Pancreas (tissue), 10 donors: ENCODE measurements around the gene SAXO1. TPM values are rescaled to one million over a fixed set of nuclear protein-coding genes. Genes with fewer than 3 reads are reported as not detected.

ENCODE experiments used
- ATAC-seq, 4 donors: fragments of 200-7000 bp; cut with Tn5 transposase; one replicate each; pipeline versions ENCODE4 v1.8.0 to v1.9.1; 2020; ENCODE audit warnings: mild to moderate bottlenecking in 4 of 4, moderate library complexity in 4 of 4
- DNase-seq, 6 donors: peaks; one replicate each; pipeline ENCODE4 v3.0.0-alpha.2; 2020
- FAIRE-seq: peaks from 2 replicates; lab custom pipeline; 2012; peaks lifted over from hg19 to GRCh38; lab: Jason Lieb, UNC
- H3K27ac ChIP-seq, 4 donors: fragments of 200-600 bp; sonication (generic); 1 replicate in 3 of 4; 2 replicates in 1 of 4; pipeline versions ENCODE4 v1.5.0 to v1.8.0; 2020
- H3K27me3 ChIP-seq, 4 donors: fragments of 200-600 bp; one replicate each; pipeline ENCODE4 v1.8.0; 2021
- H3K36me3 ChIP-seq, 3 donors: fragments of 200-600 bp; sonication (generic) in 1 of 3; one replicate each; pipeline versions ENCODE4 v1.5.0 to v1.8.0; 2020 to 2021
- H3K4me1 ChIP-seq, 3 donors: fragments of 200-600 bp; one replicate each; pipeline ENCODE4 v1.8.0; 2021
- H3K4me3 ChIP-seq, 4 donors: fragments of 200-600 bp; sonication (generic) in 2 of 4; one replicate each; pipeline versions ENCODE4 v1.5.0 to v1.8.0; 2020 to 2021
- H3K9me3 ChIP-seq, 4 donors: fragments of 200-600 bp; one replicate each; pipeline ENCODE4 v1.8.0; 2021
- WGBS, 2 donors: extraction: QIAGEN DNeasy Blood & Tissue Kit; methylation state at CpG; one replicate each; pipeline ENCODE4 v1.1.7; 2013; 5-methylcytosine and 5-hydroxymethylcytosine counted together
- intact Hi-C, 3 donors: fragments of 100-400 bp; cut with DNase I; formaldehyde crosslinking; loops; one replicate each; pipeline versions ENCODE4 v1.11.1 to v1.14.2; 2022
- polyA plus RNA-seq, 2 donors: library from polyadenylated mRNA; stranded (reverse); fragments of 200-250 nt; gene quantifications; one replicate each; pipeline ENCODE4 v1.2.3, GENCODE V29; 2013
- total RNA-seq, 6 donors: library from RNA; stranded (reverse); fragmentation: NEBNext Ultra II Directional in 4 of 6; extraction: Animal tissue kit (Norgen Biotek cat#: 25700) in 4 of 6; gene quantifications; one replicate each; pipeline versions ENCODE4 v1.2.1 to v1.2.4, GENCODE V29; 2021 to 2023
- TF ChIP-seq, protein P1 (sequence below), 4 donors: fragments of 200-600 bp; sonication (generic) in 3 of 4; IDR thresholded peaks; one replicate each; pipeline versions ENCODE4 v1.5.0 to v1.8.0; 2021; ENCODE audit warnings: antibody characterized with exemption in 4 of 4
- donor health status: healthy with polysubstance abuse.
- donor health status: DM: no; HTN: no; CAD: no; lungs with moderate emphysema.
- donor health status: DM: no; HTN: no; CAD: no.
- donor health status: control.
- donor health status: control.
- donor health status: Bipolar disorder and iron deficiency.
- donor health status: DM: yes; HTN: yes; CAD: no.
- donor health status: DM: no; HTN: no; CAD: no.
- donor health status: DM: no; HTN: no; CAD: no.
- donor health status: DM: yes; HTN: yes; CAD: no.

SAXO1 gene
- total and polyA plus RNA-seq, 8 donors = 0.08 to 0.51 (median 0.14) TPM; not detected in 2

GRCh38 chr9:18969128-18969527, 63.9 kb downstream of the SAXO1 start:
- no peaks in the 10 kb centered on the region for H3K9me3 ChIP-seq
- H3K4me1 ChIP-seq = no peaks in the 10 kb centered on the region
- WGBS, 2 donors = 57 to 77% methylated on average over 3 of the region's 3 CpGs
- DNase-seq = no peak
- intact Hi-C loops = no loop called here
- no peak for FAIRE-seq
- TF ChIP-seq, protein P1, sequence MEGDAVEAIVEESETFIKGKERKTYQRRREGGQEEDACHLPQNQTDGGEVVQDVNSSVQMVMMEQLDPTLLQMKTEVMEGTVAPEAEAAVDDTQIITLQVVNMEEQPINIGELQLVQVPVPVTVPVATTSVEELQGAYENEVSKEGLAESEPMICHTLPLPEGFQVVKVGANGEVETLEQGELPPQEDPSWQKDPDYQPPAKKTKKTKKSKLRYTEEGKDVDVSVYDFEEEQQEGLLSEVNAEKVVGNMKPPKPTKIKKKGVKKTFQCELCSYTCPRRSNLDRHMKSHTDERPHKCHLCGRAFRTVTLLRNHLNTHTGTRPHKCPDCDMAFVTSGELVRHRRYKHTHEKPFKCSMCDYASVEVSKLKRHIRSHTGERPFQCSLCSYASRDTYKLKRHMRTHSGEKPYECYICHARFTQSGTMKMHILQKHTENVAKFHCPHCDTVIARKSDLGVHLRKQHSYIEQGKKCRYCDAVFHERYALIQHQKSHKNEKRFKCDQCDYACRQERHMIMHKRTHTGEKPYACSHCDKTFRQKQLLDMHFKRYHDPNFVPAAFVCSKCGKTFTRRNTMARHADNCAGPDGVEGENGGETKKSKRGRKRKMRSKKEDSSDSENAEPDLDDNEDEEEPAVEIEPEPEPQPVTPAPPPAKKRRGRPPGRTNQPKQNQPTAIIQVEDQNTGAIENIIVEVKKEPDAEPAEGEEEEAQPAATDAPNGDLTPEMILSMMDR (IDR thresholded peaks at IDR 0.05) = no peak
- H3K36me3 ChIP-seq = no peaks in the 10 kb centered on the region
- H3K27me3 ChIP-seq = no peaks in the 10 kb centered on the region
- no peak overlapping the region for H3K27ac ChIP-seq
- H3K4me3 ChIP-seq = no peak overlapping the region
- ATAC-seq = no peak

DNA sequence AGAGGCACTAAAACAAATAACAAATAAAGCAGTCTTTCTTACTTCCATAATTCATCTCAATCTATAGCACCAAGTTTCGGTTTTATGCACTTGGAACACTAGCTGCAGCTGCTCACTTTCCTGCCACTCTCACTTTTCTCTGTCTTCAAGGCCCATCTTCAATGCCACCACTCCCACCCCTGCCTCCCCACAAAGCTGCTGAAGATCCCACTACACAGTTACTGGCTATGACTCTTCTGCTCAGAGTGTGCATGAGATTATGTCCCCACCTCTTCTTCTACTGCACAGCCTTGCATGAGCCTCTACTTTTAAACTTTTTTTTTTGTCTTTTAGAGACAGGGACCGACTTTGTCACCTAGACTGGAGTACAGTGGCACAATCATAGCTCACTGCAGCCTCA, 77.4 kb downstream of the SAXO1 start:
- H3K27ac ChIP-seq = no peak overlapping the region
- H3K27me3 ChIP-seq = no peaks in the 10 kb centered on the region
- ATAC-seq = no peak
- no peaks in the 10 kb centered on the region for H3K9me3 ChIP-seq
- H3K36me3 ChIP-seq = no peaks in the 10 kb centered on the region
- 48 to 61% methylated on average over 2 of the region's 2 CpGs for WGBS, 2 donors
- no peak for DNase-seq
- TF ChIP-seq, protein P1 (IDR thresholded peaks at IDR 0.05) = no peak
- H3K4me3 ChIP-seq = no peak overlapping the region
- FAIRE-seq = no peak
- H3K4me1 ChIP-seq = no peaks in the 10 kb centered on the region
- intact Hi-C loops = no loop called here

DNA sequence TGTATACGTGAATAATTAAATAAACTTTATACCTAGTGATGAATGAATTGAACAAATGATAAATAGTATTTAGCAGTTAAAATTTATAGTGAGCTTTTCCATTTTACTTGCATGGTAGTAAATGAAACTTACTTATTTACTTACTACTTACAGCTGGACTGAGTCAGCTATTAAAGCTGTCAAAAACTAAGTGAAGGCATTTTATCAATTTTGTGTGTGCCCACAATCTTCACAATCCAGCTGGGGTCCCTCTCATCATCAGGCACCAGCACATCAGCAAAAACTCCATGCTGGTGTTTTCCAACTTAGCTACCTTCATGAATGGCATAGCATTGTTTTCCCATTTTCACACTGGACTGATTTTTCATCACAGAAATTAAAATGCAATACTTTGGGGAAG, 81.1 kb downstream of the SAXO1 start:
- intact Hi-C loops = no loop called here
- Histone ChIP-seq H3K27me3 (no peaks in the 10 kb centered on the region), H3K27ac (no peak overlapping the region), H3K4me3 (no peak overlapping the region), H3K4me1 (no peaks in the 10 kb centered on the region), H3K36me3 (no peaks in the 10 kb centered on the region), H3K9me3 (no peaks in the 10 kb centered on the region)
- DNase-seq (no peak), ATAC-seq (no peak), FAIRE-seq (no peak)
- WGBS, 2 donors = 37 to 62% methylated on average over 1 of the region's 1 CpG
- TF ChIP-seq, protein P1 (IDR thresholded peaks at IDR 0.05) = no peak

DNA sequence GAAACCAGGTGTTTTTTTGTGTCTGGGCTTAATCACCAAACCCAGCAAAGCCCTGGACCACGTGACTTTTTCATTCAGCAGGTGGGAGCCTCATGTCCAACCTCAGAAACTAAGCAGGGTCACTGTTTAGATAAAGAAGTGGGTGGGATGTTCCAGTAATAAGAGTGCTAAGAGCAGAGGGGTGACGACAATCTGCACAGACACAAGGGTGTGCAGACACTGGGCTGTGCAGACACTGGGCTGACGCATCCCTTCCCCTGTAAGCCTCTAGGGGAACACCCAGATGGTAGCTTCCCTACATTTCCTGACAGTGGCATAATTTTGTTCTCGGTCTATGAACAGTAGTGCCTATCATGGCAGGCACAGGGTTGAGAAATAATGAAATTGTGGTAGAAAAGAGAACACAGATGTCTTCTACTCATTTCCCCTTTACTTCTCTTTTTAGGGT, 85.1 kb downstream of the SAXO1 start:
- ATAC-seq = peak in 1 of 4 donors; percentile 30

DNA sequence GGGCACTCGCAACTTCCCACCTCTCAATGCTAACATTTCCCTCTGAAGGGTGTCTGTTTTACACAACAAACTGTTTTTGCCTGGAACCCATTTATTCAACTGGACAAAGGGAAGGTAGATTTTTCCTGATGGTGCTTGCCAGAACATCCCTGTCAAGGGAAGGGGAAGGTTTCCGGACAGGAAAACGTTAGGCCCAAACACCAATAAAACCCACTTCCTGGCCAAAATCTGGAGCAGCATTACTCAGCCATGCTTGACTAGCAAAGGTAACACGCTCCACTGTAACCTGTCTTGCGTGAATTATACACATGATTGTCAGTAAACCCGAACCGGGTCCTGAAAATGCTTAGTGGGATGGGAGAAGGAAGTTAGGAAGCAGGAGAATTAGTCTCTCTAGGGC, 90.2 kb downstream of the SAXO1 start:
- FAIRE-seq (no peak), ATAC-seq (no peak), DNase-seq (no peak)
- TF ChIP-seq, protein P1 (IDR thresholded peaks at IDR 0.05) = no peak
- Histone ChIP-seq H3K4me3 (no peak overlapping the region), H3K36me3 (no peaks in the 10 kb centered on the region), H3K27me3 (no peaks in the 10 kb centered on the region), H3K27ac (no peak overlapping the region), H3K9me3 (no peaks in the 10 kb centered on the region), H3K4me1 (no peaks in the 10 kb centered on the region)
- intact Hi-C loops = no loop called here
- WGBS, 2 donors = 60 to 77% methylated on average over 7 of the region's 7 CpGs

More for the DNA sequence above, 85.1 kb downstream of the SAXO1 start:
- Histone ChIP-seq H3K27ac (no peak overlapping the region), H3K27me3 (no peaks in the 10 kb centered on the region), H3K9me3 (no peaks in the 10 kb centered on the region), H3K4me1 (no peaks in the 10 kb centered on the region), H3K36me3 (no peaks in the 10 kb centered on the region), H3K4me3 (no peak overlapping the region)
- WGBS, 2 donors = 65 to 70% methylated on average over 4 of the region's 4 CpGs
- FAIRE-seq (no peak), DNase-seq (no peak)
- TF ChIP-seq, protein P1 (IDR thresholded peaks at IDR 0.05) = no peak
- intact Hi-C loops = no loop called here
